NCI-H1930 (cell line): ENCODE data around the gene SPATA31E1.
A peak's percentile ranks its signal among the peaks of the same experiment; 100 is the strongest.
"Not testable (repeated sequence)": the region's sequence is repeated elsewhere in the genome, so short reads cannot be mapped to it uniquely, and the experiment has no call there.

Source experiments
- DNase-seq, 2 experiments: peaks; one replicate each; lab custom pipeline; 2025; lab: John Stamatoyannopoulos, UW

Gene SPATA31E1

DNA sequence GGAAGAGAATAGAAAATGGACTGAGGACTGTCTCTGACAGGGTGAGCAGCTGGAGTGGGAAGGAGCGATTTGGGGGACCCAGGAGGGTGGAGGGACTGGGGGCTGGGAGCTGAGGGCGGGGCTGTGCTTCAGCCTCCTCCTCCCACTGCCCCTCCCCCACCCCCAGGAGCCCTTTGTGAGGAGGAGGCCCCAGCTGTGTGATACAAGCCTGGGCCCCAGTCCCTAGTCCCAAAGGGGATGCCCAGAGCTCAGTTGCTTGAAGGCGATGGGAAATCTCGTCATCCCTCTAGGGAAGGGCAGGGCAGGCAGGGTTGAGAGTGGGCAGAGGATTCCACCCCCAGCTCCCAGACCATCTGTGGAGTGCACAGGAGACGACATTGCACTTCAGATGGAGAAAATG, at the start of gene SPATA31E1:
TSS of gene SPATA31E1 (plus strand) at position 251 of the 400 bp plus-strand sequence. CDS start at position 266, 15 bp downstream.
- DNase-seq = no peak

DNA sequence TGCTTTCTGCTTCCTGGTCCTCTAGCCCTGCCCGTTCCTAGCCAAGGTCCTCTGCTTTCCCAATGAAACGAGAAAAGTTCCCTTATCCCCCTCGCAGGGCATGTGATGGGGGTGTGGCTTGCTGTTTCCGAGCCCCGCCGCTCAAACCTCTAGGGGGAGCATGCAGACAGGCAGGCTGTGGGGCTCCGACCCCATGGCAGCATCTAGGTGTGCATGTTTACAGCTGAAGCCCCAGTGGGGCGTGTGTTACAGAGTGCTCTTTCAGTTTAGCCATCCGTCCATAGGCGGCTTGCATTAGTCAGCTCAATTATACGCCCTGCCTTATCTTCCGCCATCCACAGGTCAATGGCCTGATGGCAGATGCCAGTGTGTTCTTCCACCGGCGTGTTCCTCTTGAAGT, 48.3 kb upstream of the SPATA31E1 start:
- peak; percentile 34 for DNase-seq

DNA sequence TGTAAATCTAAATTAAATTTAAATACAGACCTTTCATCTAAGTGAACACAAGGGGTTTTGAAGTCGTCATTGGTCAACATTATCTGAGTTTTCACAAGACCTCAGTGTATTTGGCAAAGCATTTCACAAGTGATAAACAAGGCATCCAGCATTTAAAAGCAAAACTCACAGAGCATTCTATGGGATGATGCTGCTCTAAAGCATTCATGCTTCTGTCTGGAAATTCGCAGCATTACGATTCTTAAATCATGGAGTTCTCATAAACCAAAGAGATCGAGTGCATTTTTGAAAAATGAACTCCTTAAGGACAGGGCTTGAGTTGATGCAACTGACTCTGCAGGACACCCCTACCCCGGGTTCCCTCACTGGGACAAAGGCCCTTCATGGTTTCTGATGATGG, 46.1 kb upstream of the SPATA31E1 start:
- no peak for DNase-seq

DNA sequence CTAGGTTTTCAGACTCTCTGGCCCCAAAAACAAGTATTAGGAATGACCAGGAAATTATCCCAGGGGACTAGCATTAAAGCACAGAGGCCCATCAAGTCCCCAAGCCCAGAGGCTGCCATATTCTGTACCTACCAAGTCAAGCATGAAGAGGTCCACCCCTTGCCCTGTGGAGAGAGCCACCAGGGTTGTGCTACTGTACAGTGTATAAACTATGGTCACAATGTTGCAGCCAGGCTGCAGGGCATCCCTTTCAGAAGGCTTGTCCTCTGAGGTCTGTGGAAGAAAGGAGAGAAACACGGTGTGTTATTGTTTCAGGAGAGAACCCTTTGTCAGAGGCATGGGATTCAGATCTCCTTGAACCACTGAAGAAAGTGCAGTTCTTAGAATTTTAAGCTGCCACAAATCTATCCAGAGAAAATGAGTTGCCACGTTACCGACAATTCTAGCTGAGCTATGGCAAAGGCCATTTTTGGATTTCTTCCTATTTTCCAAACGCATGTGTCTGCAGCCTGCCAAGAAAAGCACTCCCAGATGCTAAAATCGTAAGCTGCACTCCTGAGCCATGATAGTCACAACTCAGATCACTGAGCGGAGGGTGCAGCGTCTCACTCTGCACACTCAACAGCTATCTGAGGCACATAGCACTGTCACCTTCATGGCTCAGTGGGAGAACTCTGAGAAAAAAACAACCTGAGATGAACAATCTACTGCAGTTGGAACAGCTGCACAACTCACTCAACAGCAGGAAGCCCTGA, 45.5 kb upstream of the SPATA31E1 start:
- DNase-seq = no peak

DNA sequence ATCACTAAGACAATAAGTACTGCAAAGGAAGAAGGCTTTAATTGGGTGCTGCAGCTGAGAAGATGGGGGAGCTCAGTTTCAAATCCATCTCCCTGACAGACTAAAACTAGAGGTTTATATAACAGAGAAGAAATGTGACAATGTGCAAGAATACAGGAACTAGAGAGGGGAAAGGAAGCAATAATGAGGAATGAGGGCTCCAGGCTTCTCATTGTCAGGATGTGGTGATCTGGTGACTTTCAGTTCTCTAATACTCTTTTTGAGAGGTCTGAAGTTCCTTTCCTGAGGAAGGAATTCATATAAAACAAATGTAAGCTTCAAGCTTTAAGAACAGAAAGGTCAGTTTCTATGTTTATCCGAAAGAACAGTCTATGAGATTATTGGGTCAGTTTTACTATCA, 42.5 kb upstream of the SPATA31E1 start:
- DNase-seq = no peak

DNA sequence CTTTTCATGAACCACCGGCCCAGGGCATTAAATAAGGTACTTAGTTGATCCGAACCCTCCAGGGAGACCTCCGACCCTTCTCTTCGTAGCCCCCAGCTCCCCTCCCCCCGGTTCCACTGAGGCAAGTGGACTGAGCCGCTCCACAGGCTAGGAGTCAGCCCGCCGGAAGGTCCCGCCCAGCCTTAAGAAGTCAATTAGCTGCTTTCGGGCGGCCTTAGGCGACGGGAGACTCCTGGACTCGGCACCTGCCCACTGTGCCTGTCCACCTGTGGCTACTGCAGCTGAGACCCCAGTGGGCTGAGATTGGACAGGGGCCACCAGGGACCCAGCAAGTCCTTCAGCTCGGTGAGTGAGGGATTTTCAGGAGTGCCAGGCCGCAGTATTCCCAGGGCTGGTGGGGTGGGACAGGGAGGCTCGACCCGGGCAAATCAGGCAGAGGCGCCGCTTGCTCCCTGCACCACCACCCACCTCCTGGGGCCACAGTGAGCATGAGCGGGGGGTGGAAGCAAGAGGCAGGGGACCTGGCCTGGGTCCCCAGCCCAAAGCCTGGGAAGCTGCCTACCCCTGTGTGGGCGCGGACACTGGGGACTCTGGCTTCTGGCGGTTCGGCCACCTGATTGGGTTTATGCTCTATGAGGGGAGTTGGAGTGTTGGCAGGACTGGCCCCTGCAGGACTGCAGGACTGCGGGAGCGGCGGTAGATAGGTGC, 39.6 kb upstream of the SPATA31E1 start:
- no peak for DNase-seq

DNA sequence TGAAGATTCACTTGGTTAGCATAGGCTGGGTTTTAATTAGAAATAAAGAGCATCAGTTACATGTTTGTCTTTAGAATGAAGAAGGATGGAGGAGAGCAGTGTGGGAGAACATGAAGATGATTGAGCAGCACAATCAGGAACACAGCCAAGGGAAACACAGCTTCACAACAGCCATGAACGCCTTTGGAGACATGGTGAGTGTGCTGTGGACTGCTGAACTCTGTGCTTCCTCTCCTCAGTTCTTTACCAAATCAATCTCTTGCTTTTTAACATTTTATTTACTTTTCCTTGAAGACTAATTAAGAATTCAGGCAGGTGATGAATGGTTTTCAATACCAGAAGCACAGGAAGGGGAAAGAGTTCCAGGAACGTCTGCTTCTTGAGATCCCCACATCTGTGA, 38.2 kb upstream of the SPATA31E1 start:
- DNase-seq = no peak

DNA sequence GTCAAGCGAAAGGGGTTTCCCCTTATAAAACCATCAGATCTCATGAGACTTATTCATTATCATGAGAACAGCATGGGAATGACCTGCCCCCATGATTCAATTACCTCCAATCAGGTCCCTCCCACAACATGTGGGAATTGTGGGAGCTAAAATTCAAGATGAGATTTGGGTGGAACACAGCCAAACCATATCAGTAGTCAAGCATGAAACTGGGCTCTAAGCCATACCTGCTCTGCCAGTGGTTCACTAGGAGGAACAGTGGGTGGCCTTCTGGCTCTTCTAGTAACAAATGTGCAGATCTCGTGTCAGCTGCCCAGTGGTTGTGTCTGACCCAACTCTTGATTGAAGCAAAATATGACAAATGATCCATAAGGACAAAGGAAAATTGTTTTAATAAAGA, 34.9 kb upstream of the SPATA31E1 start:
- DNase-seq = not testable (repeated sequence)

DNA sequence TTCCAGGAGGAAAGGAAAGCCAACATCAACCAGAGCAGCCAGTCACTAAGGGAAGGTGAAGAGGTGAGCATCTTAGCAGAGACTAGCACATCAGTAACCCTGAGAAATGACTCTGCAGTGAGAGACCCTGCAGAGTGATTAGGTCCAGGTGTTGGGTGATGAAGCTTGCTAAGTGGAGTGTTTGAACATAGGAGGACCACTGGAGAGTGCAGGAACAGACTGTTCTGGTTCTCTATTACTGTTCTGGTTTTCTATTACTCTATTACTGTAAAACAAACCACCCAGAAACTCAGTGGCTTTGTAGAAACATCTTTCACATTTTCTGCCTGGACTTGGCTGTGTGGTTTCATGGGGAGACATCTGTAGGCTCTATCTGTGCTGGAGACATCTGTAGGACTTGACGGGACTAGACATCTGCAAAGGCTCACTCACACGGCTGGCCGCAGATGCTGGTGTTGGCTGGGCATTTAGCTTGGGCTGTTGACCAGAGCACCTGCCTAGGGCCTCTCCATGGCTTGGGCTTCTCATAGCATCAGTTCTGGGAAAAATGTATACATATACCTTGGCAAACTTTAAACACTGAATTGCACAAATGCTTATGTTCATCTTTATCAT, 33.4 kb upstream of the SPATA31E1 start:
- DNase-seq = no peak

DNA sequence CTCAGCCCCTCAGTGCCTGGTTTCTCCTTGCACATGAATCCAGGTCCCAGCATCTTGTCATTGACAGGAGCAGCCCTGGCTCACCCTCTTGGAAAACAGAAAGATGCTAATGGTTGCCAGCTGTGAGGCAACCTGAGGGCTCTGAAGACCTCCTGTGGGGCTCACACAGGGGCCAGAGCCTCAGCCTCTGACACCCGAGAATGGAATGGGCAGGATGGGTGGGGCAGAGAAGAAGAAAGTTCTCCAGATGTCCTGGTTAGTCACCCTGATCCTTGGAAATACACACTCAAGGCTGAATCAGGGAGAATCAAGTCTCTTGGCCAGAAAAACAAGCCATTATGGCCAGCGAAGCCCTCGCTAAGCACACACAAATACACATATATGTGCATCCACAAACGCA, 32.3 kb upstream of the SPATA31E1 start:
- DNase-seq = no peak

DNA sequence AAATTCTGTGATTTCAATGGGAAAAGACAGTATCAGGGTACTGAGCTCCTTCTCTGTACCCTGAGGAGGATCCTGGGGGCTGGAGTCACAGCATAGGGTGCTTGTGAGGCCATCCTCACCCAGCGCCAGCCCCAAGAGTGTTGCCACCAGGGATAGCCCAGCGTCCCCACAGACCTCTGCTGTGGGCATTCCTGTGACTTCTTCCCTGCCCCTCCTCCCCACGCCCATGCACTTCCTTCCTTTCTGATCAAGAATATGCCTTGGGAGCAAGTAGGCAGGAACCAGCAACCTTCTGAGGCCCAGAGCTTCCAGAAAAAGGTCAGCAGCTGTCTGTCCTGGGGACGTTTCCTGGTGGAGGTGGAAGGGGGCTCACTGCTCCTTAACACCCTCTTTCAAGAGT, 31.5 kb upstream of the SPATA31E1 start:
- DNase-seq = not testable (repeated sequence)

DNA sequence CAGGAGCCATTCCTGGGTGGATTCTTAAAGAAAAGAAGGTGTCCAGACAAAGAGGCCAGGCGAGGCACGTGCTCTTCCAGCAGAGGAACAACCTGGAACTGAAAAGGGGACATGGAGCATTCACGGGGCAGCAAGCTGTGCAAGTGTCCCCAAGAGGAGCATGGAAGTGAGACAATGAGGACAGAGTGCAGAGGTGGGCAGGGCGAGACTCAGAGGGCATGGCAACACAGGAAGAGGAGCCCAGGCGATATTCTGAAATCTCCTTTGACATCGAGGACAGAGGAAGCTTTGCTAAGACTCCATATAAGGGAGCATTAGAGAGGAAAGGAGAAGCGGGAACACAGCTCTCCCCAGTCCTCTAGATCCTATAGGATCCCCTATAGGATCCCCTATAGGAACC, 29.4 kb upstream of the SPATA31E1 start:
- no peak for DNase-seq

DNA sequence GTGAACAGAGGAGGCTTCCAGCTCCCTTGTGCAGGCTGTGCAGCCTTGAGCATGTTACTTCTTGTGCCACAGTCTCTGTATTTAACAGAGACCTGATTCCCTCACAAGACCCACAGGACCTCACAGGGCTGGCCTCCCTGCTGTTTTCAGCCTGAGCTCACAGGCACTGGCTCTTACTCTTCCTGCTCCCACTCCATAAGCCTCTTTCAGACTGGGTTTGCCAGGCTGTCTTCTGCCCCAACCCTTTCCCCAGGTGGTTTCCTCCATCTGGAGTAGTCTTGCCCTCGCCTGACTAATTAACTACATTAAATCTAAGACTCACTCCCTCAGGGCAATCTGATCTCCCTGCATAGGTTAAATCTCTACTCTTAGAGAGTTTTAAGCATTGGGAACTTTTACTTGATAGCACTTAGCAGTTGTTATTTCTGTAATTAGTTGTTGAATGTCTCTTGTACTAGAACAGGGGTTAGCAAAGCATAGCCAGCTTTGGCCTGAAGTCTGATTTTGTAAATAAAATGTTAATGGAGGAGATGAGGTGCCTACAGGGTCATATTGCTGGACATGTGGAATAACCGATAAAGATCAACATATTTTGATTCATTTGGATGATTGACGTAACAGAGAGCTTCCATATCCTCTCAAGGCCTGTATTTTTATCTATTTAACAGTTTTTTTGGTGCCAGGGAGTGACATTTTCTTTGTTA, 28.6 kb upstream of the SPATA31E1 start:
- no peak for DNase-seq

DNA sequence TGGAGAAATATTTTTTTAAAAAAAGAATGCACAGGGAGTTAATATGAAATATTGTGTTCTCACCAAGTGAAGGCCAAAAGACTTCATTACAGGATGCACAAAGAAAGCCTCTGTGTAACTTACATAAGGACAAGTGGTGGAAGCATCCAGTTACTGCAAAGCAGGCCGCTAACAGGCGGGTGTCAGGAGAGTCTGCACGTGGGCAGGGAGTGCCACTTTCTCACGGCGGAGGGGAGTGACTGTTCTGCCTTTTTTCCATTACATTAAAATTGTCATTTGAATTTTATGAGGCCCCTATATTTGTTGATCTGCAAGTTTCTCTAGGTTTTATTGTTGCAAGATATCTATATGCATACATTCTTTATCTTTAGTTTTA, 28.1 kb upstream of the SPATA31E1 start:
- DNase-seq = no peak

DNA sequence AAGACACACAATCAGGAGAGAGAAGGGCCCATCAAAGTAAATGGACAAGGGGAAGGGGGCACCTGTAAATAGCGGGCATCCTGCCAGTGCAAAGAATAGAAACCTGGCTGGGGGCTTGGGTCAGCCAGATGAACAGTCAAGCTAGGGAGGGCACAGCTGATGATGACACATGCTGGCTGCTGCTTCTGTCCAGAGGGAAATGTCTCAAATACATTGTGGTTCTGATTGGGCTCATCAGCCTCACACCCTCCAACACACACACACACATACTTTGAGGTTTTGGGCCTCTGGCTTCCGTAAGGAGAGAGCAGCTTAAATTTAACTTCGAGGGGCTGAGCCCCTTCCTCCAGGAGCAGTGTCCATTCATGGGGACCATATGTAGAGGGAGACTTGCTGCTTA, 27.6 kb upstream of the SPATA31E1 start:
- DNase-seq = no peak

DNA sequence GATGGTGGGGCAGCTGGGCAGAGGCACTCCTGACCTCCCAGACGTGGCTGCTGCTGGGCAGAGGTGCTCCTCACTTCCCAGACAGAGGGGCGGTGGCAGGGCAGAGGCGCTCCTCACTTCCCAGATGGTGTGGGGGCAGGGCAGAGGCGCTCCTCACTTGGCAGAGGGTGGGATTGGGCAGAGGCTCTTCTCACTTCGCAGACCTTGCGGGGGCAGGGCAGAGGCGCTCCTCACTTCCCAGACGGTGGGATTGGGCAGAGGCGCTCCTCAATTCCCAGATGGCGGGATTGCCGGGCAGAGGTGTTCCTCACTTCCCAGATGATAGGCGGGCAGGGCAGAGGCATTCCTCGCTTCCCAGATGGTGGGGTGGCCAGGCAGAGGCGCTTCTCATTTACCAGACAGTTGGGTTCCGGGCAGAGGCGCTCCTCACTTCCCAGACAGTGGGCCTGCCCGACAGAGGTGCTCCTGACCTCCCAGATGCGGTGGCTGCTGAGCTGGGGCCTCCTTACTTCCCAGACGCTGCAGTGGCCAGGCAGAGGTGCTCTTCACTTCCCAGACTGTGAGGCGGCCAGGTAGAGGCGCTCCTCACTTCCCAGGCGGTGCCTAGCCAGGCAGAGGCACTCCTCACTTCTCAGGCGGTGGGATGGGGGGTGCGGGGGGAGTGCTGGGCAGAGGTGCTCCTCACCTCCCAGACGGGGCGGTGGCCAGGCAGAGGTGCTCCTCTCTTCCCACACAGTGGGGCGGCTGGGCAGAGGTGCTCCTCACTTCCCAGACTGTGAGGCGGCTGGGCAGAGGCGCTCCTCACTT, 25.3 kb upstream of the SPATA31E1 start:
- no peak for DNase-seq

DNA sequence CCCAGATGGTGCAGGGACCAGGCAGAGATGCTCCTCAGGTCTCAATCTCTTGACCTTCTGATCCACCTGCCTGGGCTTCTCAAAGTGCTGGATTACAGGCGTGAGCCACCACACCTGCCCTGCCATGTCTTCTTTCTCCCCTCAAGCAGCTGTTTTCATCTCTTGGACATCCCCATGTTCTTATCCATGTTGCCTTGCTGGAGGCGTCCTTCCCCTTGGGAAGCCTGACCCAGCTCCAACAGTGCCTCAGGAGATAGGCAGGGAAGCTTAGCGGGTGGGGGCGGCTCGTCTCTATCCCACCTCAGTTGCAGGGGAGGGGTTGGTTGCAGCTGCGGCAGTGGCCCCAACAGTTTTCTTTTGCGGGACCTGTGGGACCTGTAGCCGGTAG, 24.7 kb upstream of the SPATA31E1 start:
- DNase-seq = no peak

DNA sequence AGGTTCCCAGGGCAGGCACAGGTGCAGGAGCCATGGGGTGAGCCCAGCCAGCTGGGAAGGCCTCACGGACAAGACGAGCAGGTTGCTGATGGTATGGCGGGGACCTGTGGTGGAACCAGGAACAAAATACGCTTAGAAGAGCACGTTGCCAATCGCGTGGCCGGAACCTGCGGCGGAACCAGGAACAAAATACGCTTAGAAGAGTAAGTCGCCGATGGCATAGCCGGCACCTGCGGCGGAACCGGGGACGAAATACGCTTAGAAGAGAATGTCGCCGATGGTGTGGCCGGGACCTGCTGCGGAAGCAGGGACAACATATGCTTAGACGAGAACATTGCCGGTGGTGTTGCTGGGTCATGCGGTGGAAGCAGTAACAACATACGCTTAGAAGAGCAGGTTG, 23.5 kb upstream of the SPATA31E1 start:
- no peak for DNase-seq

DNA sequence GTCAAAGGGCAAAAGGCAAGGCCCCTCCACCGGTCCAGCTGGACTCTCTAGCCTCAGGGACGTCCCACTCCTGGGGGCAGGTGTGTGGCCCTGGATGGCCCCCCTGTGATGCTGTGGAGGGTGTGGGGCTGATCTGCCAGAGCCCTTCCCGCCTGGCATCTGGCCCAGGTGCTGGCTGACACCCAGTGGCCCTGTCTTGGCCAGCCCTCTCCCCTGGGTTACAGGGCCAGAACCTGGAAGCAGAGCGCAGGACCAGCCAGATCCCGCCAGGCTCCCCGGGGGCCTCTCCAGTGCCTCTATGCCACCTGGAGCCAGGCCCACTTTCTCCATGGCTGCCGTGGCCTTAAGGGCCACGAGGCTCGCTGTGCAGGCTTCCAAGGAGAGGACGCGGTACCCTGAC, 22.9 kb upstream of the SPATA31E1 start:
- no peak for DNase-seq

DNA sequence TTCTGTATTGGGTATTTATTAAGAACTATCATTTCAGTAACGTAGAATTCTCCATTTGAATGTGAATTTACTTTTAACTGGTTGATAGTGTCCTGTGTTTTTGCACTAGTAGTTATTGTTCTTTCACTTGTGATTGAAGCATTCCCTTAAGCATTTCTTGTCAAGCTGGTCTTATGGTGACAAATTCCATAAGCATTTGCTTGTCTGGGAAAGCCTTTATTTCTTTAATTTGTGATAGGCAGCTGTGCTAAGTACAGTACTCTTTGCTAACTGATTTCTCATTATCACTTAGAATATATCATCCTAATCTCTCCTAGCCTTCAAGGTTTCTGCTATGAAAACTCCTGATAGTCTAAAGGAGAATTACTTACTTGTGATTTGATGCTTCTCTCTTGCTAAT, 21.3 kb upstream of the SPATA31E1 start:
- DNase-seq = no peak

DNA sequence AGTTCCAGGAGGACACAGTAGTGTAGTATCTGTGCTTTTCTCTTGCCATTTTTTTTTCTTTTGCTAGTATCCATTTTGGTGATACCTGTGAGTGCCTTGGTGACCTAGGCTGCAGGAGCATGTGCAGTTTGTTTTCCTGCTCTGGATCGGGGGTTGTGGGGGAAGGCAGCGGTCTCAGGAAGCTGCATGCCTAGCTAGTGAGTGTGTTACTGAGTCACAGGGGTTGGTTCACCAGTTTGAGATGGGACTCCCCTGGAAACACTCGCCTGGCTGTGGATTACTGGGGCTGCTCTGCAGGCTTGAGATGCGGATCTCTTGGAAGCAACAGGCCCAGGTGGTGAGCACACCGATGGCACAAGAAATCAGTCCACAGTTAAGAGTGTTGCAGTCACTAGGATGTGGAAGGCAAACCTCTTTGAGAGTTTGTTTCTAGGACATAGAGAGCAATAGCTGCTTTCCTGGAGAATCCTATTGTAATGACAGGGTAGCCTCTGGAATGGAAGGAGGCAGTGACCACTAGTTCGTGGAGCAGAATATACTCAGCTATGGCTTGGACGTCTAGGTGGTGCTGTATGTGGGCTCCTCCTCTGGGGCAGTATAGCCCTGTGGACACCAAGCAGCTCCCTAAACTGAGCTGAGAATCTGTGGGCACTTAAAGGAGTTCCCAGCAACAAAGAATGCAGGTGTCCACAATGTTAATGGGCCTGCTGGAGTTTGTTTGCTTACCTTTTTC, 20.0 kb upstream of the SPATA31E1 start:
- no peak for DNase-seq
